Smooth muscle cell (in vitro differentiated cells): ENCODE results near the gene FRMD4A. TPM values are rescaled to one million over a fixed set of nuclear protein-coding genes. Genes with fewer than 3 reads are reported as not detected.

Experiments used
- DNase-seq: peaks from one replicate; lab custom pipeline; 2025; ENCODE audit not compliant: unreplicated experiment; lab: John Stamatoyannopoulos, UW
- H2AFZ ChIP-seq: fragments of 200-600 bp; sonication (generic); 2 replicates; pipeline ENCODE4 v1.6.0; 2016; ENCODE audit warnings: antibody characterized with exemption, low read depth, mild to moderate bottlenecking
- H3F3A ChIP-seq: fragments of 200-600 bp; sonication (generic); 2 replicates; pipeline ENCODE4 v1.6.0; 2017; ENCODE audit warnings: antibody characterized with exemption, low read depth
- H3K27ac ChIP-seq: fragments of 200-600 bp; sonication (generic); 2 replicates; pipeline ENCODE4 v1.5.1; 2016; ENCODE audit warnings: low read depth, mild to moderate bottlenecking
- H3K27me3 ChIP-seq: fragments of 200-600 bp; sonication (generic); 2 replicates; pipeline ENCODE4 v1.6.1; 2016; ENCODE audit warnings: low read depth, mild to moderate bottlenecking
- H3K36me3 ChIP-seq: fragments of 200-600 bp; sonication (generic); 2 replicates; pipeline ENCODE4 v1.5.1; 2016; ENCODE audit warnings: low read depth
- H3K4me1 ChIP-seq: fragments of 200-600 bp; sonication (generic); 2 replicates; pipeline ENCODE4 v1.5.1; 2016; ENCODE audit warnings: low read depth
- H3K4me2 ChIP-seq: fragments of 200-600 bp; sonication (generic); 2 replicates; pipeline ENCODE4 v1.6.0; 2016; ENCODE audit warnings: mild to moderate bottlenecking
- H3K4me3 ChIP-seq: fragments of 200-600 bp; sonication (generic); 2 replicates; pipeline ENCODE4 v1.5.1; 2016; ENCODE audit warnings: mild to moderate bottlenecking
- H3K79me2 ChIP-seq: fragments of 200-600 bp; sonication (generic); 2 replicates; pipeline ENCODE4 v1.6.0; 2016; ENCODE audit warnings: low read depth, mild to moderate bottlenecking
- H3K9ac ChIP-seq: fragments of 200-600 bp; sonication (generic); 2 replicates; pipeline ENCODE4 v1.6.0; 2016; ENCODE audit warnings: low read depth
- H3K9me3 ChIP-seq: fragments of 200-600 bp; sonication (generic); replicated peaks from 2 replicates; pipeline ENCODE4 v1.5.1; 2016; ENCODE audit warnings: low read depth
- H4K20me1 ChIP-seq: fragments of 200-600 bp; sonication (generic); 2 replicates; pipeline ENCODE4 v1.6.0; 2016; ENCODE audit warnings: low read depth
- WGBS: methylation state at CpG from one replicate; pipeline ENCODE4 v1.1.7; 2016; ENCODE audit warnings: low lambda C conversion rate; 5-methylcytosine and 5-hydroxymethylcytosine counted together
- polyA plus RNA-seq: library from polyadenylated mRNA; unstranded; fragments of >200 nt; fragmentation: Nextera tagmentation; extraction: Ambion mirVana; gene quantifications from 2 replicates; pipeline ENCODE4 v1.2.1, GENCODE V29; 2016
- total RNA-seq: library from RNA; depleted of rRNA; stranded (reverse); fragments of >200 nt; gene quantifications from 2 replicates; pipeline ENCODE4 v1.2.3, GENCODE V29; 2014
- TF ChIP-seq, protein P1 (sequence below): fragments of 200-600 bp; sonication (generic); IDR thresholded peaks from 2 replicates; pipeline ENCODE4 v1.5.1; 2017; ENCODE audit warnings: borderline replicate concordance, mild to moderate bottlenecking, antibody characterized with exemption; ENCODE audit not compliant: insufficient read depth, poor library complexity, severe bottlenecking

FRMD4A gene
- total and polyA plus RNA-seq, 2 experiments from 2014 or later = 3.0 to 5.4 TPM

DNA sequence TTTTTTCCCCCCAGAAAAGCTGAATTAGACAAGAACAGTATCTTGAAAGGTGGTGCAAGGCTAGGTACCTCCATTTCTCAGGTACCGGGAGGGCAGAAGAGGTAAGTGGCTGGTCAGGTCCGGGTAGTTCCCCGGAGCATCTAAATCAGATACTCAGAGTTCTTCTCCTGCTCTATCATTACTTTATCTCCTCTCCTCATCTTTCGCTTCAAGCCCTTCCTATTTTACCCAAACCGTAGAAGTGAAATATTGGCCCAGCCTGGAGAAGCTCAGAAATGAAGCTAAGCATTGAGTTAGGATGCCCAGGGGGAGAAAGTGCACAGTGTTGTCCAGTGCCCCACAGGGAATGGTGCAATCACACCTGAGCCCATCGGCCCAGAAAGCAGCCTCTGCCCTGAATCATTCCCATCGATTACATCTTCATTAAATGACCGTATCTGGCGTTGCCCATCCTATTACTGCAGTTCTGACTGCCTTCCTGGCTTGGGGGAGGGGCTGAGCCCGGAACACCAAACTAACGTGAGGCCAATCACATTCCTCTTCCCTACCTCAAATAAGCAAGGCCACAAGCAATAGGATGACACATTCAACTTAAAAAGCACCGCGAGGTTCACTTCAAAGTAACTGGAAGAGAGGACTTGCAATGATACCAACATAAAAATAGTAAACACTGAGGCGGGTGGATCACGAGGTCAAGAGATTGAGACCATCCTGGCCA lies 627.5 kb downstream of the FRMD4A start:
- Histone ChIP-seq H3K27ac (no peak overlapping the region), H3K4me2 (no peak overlapping the region), H3K4me1 (peaks cover 33% of the 10 kb centered on the region), H3K9me3 (no peaks in the 10 kb centered on the region), H3K9ac (no peak overlapping the region), H3K4me3 (no peak overlapping the region), H2AFZ (no peak overlapping the region), H4K20me1 (no peaks in the 10 kb centered on the region), H3F3A (peaks cover 13% of the 10 kb centered on the region), H3K79me2 (no peaks in the 10 kb centered on the region), H3K27me3 (no peaks in the 10 kb centered on the region), H3K36me3 (no peaks in the 10 kb centered on the region)
- DNase-seq = no peak
- 72% methylated on average over 15 of the region's 15 CpGs for WGBS
- TF ChIP-seq, protein P1, sequence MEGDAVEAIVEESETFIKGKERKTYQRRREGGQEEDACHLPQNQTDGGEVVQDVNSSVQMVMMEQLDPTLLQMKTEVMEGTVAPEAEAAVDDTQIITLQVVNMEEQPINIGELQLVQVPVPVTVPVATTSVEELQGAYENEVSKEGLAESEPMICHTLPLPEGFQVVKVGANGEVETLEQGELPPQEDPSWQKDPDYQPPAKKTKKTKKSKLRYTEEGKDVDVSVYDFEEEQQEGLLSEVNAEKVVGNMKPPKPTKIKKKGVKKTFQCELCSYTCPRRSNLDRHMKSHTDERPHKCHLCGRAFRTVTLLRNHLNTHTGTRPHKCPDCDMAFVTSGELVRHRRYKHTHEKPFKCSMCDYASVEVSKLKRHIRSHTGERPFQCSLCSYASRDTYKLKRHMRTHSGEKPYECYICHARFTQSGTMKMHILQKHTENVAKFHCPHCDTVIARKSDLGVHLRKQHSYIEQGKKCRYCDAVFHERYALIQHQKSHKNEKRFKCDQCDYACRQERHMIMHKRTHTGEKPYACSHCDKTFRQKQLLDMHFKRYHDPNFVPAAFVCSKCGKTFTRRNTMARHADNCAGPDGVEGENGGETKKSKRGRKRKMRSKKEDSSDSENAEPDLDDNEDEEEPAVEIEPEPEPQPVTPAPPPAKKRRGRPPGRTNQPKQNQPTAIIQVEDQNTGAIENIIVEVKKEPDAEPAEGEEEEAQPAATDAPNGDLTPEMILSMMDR = no peak

GRCh38 chr10:13701157-13701919 lies 629.4 kb downstream of the FRMD4A start:
- Histone ChIP-seq H2AFZ (no peak overlapping the region), H3K36me3 (no peaks in the 10 kb centered on the region), H3K27me3 (no peaks in the 10 kb centered on the region), H3K4me2 (no peak overlapping the region), H3K27ac (no peak overlapping the region), H3K79me2 (no peaks in the 10 kb centered on the region), H3K9me3 (no peaks in the 10 kb centered on the region), H3F3A (no peaks in the 10 kb centered on the region), H3K9ac (no peak overlapping the region), H3K4me3 (no peak overlapping the region), H3K4me1 (peaks cover 13% of the 10 kb centered on the region), H4K20me1 (no peaks in the 10 kb centered on the region)
- TF ChIP-seq, protein P1 = no peak
- no peak for DNase-seq
- WGBS = 94% methylated on average over 17 of the region's 17 CpGs

- no peaks in the 10 kb centered on the region for H3K79me2 ChIP-seq
- no peak overlapping the region for H3K27ac ChIP-seq
- WGBS = 90% methylated on average over 10 of the region's 10 CpGs
- no peak for DNase-seq
- TF ChIP-seq, protein P1 = no peak
- no peaks in the 10 kb centered on the region for H3K9me3 ChIP-seq
- no peak overlapping the region for H2AFZ ChIP-seq
- no peaks in the 10 kb centered on the region for H3K36me3 ChIP-seq
- no peak overlapping the region for H3K4me3 ChIP-seq
- H3F3A ChIP-seq = no peaks in the 10 kb centered on the region
- no peaks in the 10 kb centered on the region for H4K20me1 ChIP-seq
- no peaks in the 10 kb centered on the region for H3K27me3 ChIP-seq
- H3K4me2 ChIP-seq = no peak overlapping the region
- no peak overlapping the region for H3K9ac ChIP-seq
- peaks cover 6% of the 10 kb centered on the region for H3K4me1 ChIP-seq
Measured at GRCh38 chr10:13700473-13701144, 630.1 kb downstream of the FRMD4A start.
